Upper lobe of left lung (tissue), 4 donors: ENCODE results near the gene PHTF2.

Source experiments
- EP300 ChIP-seq, 4 donors: sonication (generic); formaldehyde crosslinking; IDR thresholded peaks; one replicate each; pipeline ENCODE4 v1.5.1; 2017; ENCODE audit warnings: antibody characterized with exemption in 4 of 4, control low read depth in 2 of 4
- POLR2A ChIP-seq, 4 donors: fragments of 450-650 bp; IDR thresholded peaks; one replicate each; pipeline ENCODE4 v1.5.1; 2016 to 2017; ENCODE audit warnings: antibody characterized with exemption in 4 of 4, mild to moderate bottlenecking in 2 of 4
- TF ChIP-seq, protein P1 (sequence below), 6 experiments: fragments of 450-650 bp in 4 of 6; fragments of 200-600 bp in 2 of 6; sonication (generic) in 2 of 6; IDR thresholded peaks; one replicate each; pipeline ENCODE4 v1.5.1; 2016 to 2019; ENCODE audit warnings: antibody characterized with exemption in 6 of 6

DNA sequence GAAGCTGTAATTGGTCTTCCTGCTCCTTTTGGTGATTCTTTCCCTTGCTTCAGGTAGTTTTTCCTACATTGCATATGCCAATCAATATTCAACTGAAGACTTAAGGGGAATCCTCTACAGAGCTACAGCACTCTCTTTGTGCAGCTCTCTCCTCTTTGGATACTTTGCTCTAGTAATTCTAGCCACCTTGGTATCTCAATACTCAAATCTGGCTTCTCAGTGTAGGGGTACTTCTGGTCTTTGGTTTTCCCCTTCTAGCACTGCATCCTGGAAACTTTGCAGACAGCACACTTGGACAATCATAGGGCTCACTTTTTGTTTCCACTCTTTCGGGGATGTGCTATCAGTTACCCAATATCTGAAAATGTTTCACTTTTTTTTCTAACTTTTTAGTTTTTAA is 9.9 kb downstream of the PHTF2 start:
- TF ChIP-seq, protein P1, sequence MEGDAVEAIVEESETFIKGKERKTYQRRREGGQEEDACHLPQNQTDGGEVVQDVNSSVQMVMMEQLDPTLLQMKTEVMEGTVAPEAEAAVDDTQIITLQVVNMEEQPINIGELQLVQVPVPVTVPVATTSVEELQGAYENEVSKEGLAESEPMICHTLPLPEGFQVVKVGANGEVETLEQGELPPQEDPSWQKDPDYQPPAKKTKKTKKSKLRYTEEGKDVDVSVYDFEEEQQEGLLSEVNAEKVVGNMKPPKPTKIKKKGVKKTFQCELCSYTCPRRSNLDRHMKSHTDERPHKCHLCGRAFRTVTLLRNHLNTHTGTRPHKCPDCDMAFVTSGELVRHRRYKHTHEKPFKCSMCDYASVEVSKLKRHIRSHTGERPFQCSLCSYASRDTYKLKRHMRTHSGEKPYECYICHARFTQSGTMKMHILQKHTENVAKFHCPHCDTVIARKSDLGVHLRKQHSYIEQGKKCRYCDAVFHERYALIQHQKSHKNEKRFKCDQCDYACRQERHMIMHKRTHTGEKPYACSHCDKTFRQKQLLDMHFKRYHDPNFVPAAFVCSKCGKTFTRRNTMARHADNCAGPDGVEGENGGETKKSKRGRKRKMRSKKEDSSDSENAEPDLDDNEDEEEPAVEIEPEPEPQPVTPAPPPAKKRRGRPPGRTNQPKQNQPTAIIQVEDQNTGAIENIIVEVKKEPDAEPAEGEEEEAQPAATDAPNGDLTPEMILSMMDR (IDR thresholded peaks at IDR 0.05), result no peak
- TF ChIP-seq POLR2A (IDR thresholded peaks at IDR 0.05), result no peak
- TF ChIP-seq EP300 (IDR thresholded peaks at IDR 0.05), result no peak
